ENCODE data around the gene CNTN4.

Gene CNTN4

DNA sequence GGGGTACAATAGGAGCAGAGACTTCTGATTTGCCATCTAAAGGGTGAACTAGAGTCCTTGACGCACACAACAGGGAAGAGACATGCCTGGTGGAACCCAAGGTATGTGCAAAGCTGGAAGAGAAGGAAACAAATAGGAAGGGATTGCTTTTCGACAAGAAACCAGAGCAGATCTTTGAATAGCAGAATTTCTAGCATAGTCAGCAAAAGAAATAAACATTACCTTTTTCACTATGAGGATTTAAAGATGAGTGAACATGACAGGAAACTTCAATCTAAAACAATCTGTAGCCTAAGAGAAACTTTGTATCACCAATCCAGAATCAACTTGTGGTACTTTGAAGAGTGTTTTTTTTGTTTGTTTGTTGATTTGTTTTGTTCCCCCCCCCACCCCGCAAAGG lies 1006.6 kb downstream of the CNTN4 start:
- TF ChIP-seq, protein P1, sequence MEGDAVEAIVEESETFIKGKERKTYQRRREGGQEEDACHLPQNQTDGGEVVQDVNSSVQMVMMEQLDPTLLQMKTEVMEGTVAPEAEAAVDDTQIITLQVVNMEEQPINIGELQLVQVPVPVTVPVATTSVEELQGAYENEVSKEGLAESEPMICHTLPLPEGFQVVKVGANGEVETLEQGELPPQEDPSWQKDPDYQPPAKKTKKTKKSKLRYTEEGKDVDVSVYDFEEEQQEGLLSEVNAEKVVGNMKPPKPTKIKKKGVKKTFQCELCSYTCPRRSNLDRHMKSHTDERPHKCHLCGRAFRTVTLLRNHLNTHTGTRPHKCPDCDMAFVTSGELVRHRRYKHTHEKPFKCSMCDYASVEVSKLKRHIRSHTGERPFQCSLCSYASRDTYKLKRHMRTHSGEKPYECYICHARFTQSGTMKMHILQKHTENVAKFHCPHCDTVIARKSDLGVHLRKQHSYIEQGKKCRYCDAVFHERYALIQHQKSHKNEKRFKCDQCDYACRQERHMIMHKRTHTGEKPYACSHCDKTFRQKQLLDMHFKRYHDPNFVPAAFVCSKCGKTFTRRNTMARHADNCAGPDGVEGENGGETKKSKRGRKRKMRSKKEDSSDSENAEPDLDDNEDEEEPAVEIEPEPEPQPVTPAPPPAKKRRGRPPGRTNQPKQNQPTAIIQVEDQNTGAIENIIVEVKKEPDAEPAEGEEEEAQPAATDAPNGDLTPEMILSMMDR (IDR thresholded peaks at IDR 0.05) = no peak
- Histone ChIP-seq H3K4me3 (no peak overlapping the region), H3K27ac (no peak overlapping the region)
- no peak for DNase-seq (ENCODE audit: low spot score)

- no peak for DNase-seq (ENCODE audit: low spot score)
- H3K4me3 ChIP-seq = no peak overlapping the region
- no peak overlapping the region for H3K27ac ChIP-seq
- TF ChIP-seq, protein P1 (IDR thresholded peaks at IDR 0.05) = no peak
These were observed 1007.1 kb downstream of the CNTN4 start for GRCh38 chr3:3105815-3106214.

- no peak for DNase-seq (ENCODE audit: low spot score)
- TF ChIP-seq, protein P1 (IDR thresholded peaks at IDR 0.05) = no peak
- H3K27ac ChIP-seq = no peak overlapping the region
- H3K4me3 ChIP-seq = no peak overlapping the region
These were observed 1008.5 kb downstream of the CNTN4 start for GRCh38 chr3:3107181-3107580.

All from coronary artery (tissue), 2 donors.